ENCODE measurements around the gene NPL.

The NPL gene

GRCh38 chr1:182789138-182790076, at the start of gene NPL:
TSS of gene NPL (plus strand) at chr1:182789773. CDS start at chr1:182794372, 4,599 bp downstream.
- DNase-seq (ENCODE audit: low spot score): peak; percentile 81

- DNase-seq (ENCODE audit: low spot score): no peak
These were observed 49.5 kb upstream of the NPL start for GRCh38 chr1:182740120-182740519.

GRCh38 chr1:182742780-182743179, 46.8 kb upstream of the NPL start:
- DNase-seq (ENCODE audit: low spot score): no peak

- DNase-seq (ENCODE audit: low spot score): peak; percentile 54
These were observed 37.2 kb upstream of the NPL start for GRCh38 chr1:182752077-182752988.

GRCh38 chr1:182754087-182754486, 35.5 kb upstream of the NPL start:
- DNase-seq (ENCODE audit: low spot score): no peak

- DNase-seq (ENCODE audit: low spot score): no peak
These were observed 34.8 kb upstream of the NPL start for GRCh38 chr1:182754543-182755314.

GRCh38 chr1:182755632-182756031, 33.9 kb upstream of the NPL start:
- DNase-seq (ENCODE audit: low spot score): no peak

GRCh38 chr1:182756423-182756822, 33.1 kb upstream of the NPL start:
- no peak for DNase-seq (ENCODE audit: low spot score)

- no peak for DNase-seq (ENCODE audit: low spot score)
These were observed 27.9 kb upstream of the NPL start for GRCh38 chr1:182761396-182762395.

GRCh38 chr1:182762536-182762935, 27.0 kb upstream of the NPL start:
- DNase-seq (ENCODE audit: low spot score): no peak

- no peak for DNase-seq (ENCODE audit: low spot score)
These were observed 25.4 kb upstream of the NPL start for GRCh38 chr1:182764029-182764727.

- DNase-seq (ENCODE audit: low spot score): no peak
These were observed 24.2 kb upstream of the NPL start for GRCh38 chr1:182765391-182765790.

GRCh38 chr1:182766050-182766449, 23.5 kb upstream of the NPL start:
- no peak for DNase-seq (ENCODE audit: low spot score)

GRCh38 chr1:182766881-182767645, 22.5 kb upstream of the NPL start:
- DNase-seq (ENCODE audit: low spot score): no peak

GRCh38 chr1:182768963-182769362, 20.6 kb upstream of the NPL start:
- peak; percentile 17 for DNase-seq (ENCODE audit: low spot score)

- no peak for DNase-seq (ENCODE audit: low spot score)
These were observed 19.3 kb upstream of the NPL start for GRCh38 chr1:182770232-182770631.

- DNase-seq (ENCODE audit: low spot score): no peak
These were observed 18.2 kb upstream of the NPL start for GRCh38 chr1:182771187-182771984.

GRCh38 chr1:182777386-182777785, 12.2 kb upstream of the NPL start:
- no peak for DNase-seq (ENCODE audit: low spot score)
